Measurements from ENCODE around the gene TRPV4. TPM values are rescaled to one million over a fixed set of nuclear protein-coding genes. Genes with fewer than 3 reads are reported as not detected.
A peak's percentile ranks its signal among the peaks of the same experiment; 100 is the strongest.

Gene TRPV4
- total RNA-seq, 6 donors from 2014 or later: 2.2 to 9.7 (median 5.4) TPM

DNA sequence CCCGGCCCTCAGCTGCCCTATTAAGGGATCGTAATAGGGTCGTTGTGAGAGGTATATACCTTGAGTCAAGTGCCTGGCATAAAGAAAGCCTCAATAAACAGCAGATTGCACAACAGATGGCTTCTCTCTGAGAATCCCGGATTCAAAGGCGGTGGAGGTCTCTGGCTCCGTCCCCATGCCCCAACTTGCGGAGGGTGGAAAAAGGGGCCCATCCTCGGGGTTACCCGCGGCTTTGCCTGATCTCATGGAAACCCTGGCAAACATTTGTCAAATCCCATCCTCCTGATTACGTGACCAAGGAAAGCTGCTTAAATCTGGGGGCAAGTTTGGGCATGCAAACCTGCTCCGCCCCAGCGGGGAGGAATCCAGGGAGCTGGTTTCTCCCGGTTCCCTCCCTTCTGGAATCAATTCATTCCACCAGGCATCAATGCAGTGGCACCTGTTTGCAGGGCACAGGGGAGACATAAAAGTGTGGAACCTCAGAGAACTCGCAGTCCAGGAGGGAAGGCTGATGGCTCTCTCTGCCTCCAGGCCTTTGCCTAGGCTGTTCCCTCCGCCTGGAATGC is 12.3 kb downstream of the TRPV4 start:
- Histone ChIP-seq H3K4me1 (no peaks in the 10 kb centered on the region), H3K27me3 (no peaks in the 10 kb centered on the region), H3K27ac (no peak overlapping the region), H3K36me3 (no peaks in the 10 kb centered on the region), H3K9me3 (no peaks in the 10 kb centered on the region), H3K4me3 (no peak overlapping the region)
- DNase-seq (no peak), ATAC-seq (ENCODE audit: low FRiP score in 2 of 2) (no peak)
- TF ChIP-seq, protein P1, sequence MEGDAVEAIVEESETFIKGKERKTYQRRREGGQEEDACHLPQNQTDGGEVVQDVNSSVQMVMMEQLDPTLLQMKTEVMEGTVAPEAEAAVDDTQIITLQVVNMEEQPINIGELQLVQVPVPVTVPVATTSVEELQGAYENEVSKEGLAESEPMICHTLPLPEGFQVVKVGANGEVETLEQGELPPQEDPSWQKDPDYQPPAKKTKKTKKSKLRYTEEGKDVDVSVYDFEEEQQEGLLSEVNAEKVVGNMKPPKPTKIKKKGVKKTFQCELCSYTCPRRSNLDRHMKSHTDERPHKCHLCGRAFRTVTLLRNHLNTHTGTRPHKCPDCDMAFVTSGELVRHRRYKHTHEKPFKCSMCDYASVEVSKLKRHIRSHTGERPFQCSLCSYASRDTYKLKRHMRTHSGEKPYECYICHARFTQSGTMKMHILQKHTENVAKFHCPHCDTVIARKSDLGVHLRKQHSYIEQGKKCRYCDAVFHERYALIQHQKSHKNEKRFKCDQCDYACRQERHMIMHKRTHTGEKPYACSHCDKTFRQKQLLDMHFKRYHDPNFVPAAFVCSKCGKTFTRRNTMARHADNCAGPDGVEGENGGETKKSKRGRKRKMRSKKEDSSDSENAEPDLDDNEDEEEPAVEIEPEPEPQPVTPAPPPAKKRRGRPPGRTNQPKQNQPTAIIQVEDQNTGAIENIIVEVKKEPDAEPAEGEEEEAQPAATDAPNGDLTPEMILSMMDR (IDR thresholded peaks at IDR 0.05): no peak
- no peak for TF ChIP-seq EP300 (IDR thresholded peaks at IDR 0.05)
- 85% methylated on average over 13 to 16 of the region's 16 CpGs for WGBS, 2 donors

DNA sequence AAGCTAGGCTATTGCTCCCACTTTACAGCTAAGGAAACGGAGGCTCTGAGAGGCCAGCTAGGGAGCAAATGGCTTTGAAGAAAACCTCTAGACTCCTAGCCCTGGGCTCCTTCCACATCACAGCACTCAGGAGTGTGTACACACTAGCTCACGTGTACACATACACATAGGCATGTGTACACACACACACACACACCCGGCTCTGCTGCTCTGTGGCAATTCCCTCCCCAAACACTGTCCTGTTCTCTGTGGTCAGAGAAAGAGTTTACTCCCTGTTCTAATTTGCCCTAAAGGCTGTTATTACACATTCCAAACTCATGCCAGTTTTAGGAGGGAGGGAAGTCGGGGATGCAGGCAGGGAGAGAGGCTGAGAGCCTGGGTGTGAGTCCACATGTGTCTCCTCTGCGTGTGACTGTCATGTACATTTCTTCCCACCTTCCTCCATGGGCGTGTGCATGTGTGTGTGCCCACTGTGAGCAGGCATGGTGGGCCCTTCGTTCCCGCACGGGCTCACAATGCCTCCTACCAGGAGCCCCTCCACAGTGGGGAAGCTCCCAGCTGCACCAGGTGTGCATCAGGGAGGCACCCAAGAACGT is 14.2 kb downstream of the TRPV4 start:
- Histone ChIP-seq H3K4me1 (no peaks in the 10 kb centered on the region), H3K9me3 (no peaks in the 10 kb centered on the region), H3K27me3 (no peaks in the 10 kb centered on the region), H3K36me3 (no peaks in the 10 kb centered on the region), H3K27ac (no peak overlapping the region), H3K4me3 (no peak overlapping the region)
- no peak for DNase-seq
- ATAC-seq (ENCODE audit: low FRiP score in 2 of 2): peak in 1 of 2 donors; percentile 4
- 40 to 44% methylated on average over 7 to 8 of the region's 10 CpGs for WGBS, 2 donors
- TF ChIP-seq EP300 (IDR thresholded peaks at IDR 0.05) (no peak), POLR2AphosphoS5 (IDR thresholded peaks at IDR 0.05) (no peak)

DNA sequence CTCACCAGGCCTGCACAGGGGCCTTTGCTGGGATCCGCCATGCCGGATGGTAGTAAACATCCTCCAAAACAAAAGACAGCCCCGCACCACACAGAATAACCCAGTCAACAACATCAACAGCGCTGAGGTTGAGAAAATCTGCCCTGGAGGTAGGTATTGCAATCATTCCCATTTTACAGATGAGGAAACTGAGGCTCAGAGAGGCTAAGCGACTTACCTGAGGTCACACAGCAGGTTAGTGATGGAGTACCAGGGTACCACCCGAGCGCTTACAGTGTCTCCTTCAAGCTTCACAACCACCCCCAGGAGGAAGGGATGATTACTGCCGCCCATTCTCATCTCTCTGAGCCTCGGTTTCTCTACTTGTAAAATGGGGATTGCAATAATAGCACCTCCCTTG is 14.9 kb downstream of the TRPV4 start:
- H3K9me3 ChIP-seq: no peaks in the 10 kb centered on the region
- no peak for TF ChIP-seq POLR2A (IDR thresholded peaks at IDR 0.05)
- TF ChIP-seq, protein P1 (IDR thresholded peaks at IDR 0.05): no peak
- TF ChIP-seq POLR2AphosphoS5 (IDR thresholded peaks at IDR 0.05): no peak
- TF ChIP-seq EP300 (IDR thresholded peaks at IDR 0.05): no peak
- ATAC-seq (ENCODE audit: low FRiP score in 2 of 2) (no peak), DNase-seq (no peak)
- H3K27me3 ChIP-seq: no peaks in the 10 kb centered on the region
- no peaks in the 10 kb centered on the region for H3K4me1 ChIP-seq
- H3K4me3 ChIP-seq: no peak overlapping the region
- no peak overlapping the region for H3K27ac ChIP-seq
- H3K36me3 ChIP-seq: no peaks in the 10 kb centered on the region
- WGBS, 2 donors: 83 to 84% methylated on average over 9 of the region's 9 CpGs

DNA sequence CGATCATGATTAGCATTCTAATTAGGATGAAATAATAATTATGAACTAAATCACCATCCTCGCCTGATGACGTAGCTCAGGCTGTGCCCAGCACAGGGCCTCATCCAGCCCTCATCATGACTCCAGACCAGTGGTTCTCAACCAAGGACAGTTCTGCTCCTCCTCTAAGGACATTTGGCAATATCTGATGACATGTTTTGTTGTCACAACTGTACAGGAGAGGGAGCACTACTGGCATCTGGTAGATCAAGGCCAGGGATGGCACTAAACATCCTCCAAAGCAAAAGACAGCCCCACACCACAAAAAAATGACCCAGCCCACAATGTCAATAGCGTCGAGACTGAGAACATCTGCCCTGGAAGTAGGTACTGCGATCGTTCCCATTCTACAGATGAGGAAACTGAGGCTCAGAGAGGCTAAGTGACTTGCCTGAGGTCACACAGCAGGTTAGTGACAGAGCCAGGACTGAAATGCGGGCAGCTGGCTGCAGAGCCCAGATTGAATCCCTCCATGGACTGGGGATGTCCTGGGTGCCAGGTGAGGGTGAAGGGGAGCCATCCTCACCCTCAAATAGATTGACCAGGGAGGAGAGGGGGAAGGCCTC is 15.5 kb downstream of the TRPV4 start:
- H3K4me3 ChIP-seq: no peak overlapping the region
- DNase-seq (no peak), ATAC-seq (ENCODE audit: low FRiP score in 2 of 2) (no peak)
- H3K9me3 ChIP-seq: no peaks in the 10 kb centered on the region
- no peak overlapping the region for H3K27ac ChIP-seq
- H3K4me1 ChIP-seq: no peaks in the 10 kb centered on the region
- H3K36me3 ChIP-seq: no peaks in the 10 kb centered on the region
- no peaks in the 10 kb centered on the region for H3K27me3 ChIP-seq
- TF ChIP-seq, protein P1 (IDR thresholded peaks at IDR 0.05): no peak
- TF ChIP-seq EP300 (IDR thresholded peaks at IDR 0.05) (no peak), POLR2AphosphoS5 (IDR thresholded peaks at IDR 0.05) (no peak), POLR2A (IDR thresholded peaks at IDR 0.05) (no peak)
- 89 to 97% methylated on average over 8 of the region's 8 CpGs for WGBS, 2 donors

DNA sequence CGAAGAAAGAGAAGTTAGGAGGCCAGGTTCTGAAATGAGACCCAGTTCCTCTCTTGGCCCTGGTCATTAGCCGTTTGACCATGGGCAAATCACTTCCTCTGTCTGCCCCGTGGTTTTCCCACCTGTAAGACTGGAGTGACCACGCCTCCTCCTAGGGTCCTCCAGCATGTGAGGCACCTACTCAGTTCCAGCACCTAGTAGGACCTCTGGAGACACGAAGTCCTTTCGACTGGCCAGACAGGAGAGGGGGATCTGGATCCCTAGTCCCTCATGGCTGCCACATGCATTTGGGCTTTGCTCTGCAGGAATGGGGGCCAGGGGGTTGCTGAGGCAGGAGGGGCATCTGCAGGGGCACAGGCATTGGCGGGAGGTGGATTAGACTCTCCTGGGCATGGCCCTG is 16.3 kb downstream of the TRPV4 start:
- TF ChIP-seq EP300 (IDR thresholded peaks at IDR 0.05) (no peak), POLR2A (IDR thresholded peaks at IDR 0.05) (no peak), POLR2AphosphoS5 (IDR thresholded peaks at IDR 0.05) (no peak)
- TF ChIP-seq, protein P1 (IDR thresholded peaks at IDR 0.05): no peak
- ATAC-seq (ENCODE audit: low FRiP score in 2 of 2) (no peak), DNase-seq (no peak)
- H3K36me3 ChIP-seq: no peaks in the 10 kb centered on the region
- H3K4me3 ChIP-seq: no peak overlapping the region
- no peak overlapping the region for H3K27ac ChIP-seq
- no peaks in the 10 kb centered on the region for H3K27me3 ChIP-seq
- H3K9me3 ChIP-seq: no peaks in the 10 kb centered on the region
- H3K4me1 ChIP-seq: no peaks in the 10 kb centered on the region
- WGBS, 2 donors: 72 to 73% methylated on average over 6 to 7 of the region's 7 CpGs
